GM12891 (cell line): ENCODE data around the gene EIF5.

ENCODE experiments used
- POLR2A ChIP-seq: IDR thresholded peaks from 2 replicates; pipeline ENCODE4 v1.6.1; 2011; ENCODE audit warnings: low read depth, low read length, control low read depth
- POLR2AphosphoS5 ChIP-seq: IDR thresholded peaks from 2 replicates; pipeline ENCODE4 v1.6.1; 2011; ENCODE audit warnings: low read depth, low read length, control low read depth
- SPI1 ChIP-seq: IDR thresholded peaks from 2 replicates; pipeline ENCODE4 v1.6.1; 2011; ENCODE audit warnings: low read depth, low read length, control low read depth
- TAF1 ChIP-seq: IDR thresholded peaks from 2 replicates; pipeline ENCODE4 v1.6.1; 2011; ENCODE audit warnings: low read depth, low read length, control low read depth

- TF ChIP-seq POLR2AphosphoS5: no peak
- TF ChIP-seq TAF1: no peak
- TF ChIP-seq POLR2A: no peak
- no peak for TF ChIP-seq SPI1
Observed at GRCh38 chr14:103353362-103353761, 19.3 kb downstream of the EIF5 start.
